Measurements from ENCODE around the gene HIBCH.

DNA sequence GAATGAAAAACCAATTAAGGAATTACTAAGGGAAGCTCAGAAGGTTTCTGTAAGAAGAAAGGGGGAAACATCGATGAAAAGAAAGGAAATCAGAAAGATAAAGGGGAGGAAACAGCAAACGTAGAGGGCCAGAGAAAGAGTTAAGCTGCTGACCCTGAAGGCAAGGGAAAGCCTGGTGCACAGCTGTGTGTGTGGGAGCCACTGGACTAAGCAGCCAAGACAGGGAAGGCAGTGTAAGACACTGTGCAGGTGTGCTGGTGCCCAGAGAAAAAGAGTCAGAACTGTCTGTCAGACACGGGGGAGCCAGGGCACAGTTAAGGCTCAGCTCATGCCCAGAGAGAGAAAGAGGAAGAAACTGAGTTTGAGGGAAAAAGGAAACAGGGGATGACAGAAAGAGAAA, 104.0 kb downstream of the HIBCH start:
- TF ChIP-seq MXI1 (IDR thresholded peaks at IDR 0.05; ENCODE audit: borderline replicate concordance, low read depth, low read length) = no peak
- TF ChIP-seq ZBTB21 (CRISPR knock-in tag; IDR thresholded peaks at IDR 0.05) = no peak
- TF ChIP-seq KDM5B (CRISPR knock-in tag; IDR thresholded peaks at IDR 0.05; ENCODE audit: borderline replicate concordance) = no peak
- TF ChIP-seq USF2 (IDR thresholded peaks at IDR 0.05; ENCODE audit: low read depth, low read length) = no peak
- no peak for TF ChIP-seq USF2 (CRISPR knock-in tag; IDR thresholded peaks at IDR 0.05; ENCODE audit: borderline replicate concordance)
- TF ChIP-seq, protein P1, sequence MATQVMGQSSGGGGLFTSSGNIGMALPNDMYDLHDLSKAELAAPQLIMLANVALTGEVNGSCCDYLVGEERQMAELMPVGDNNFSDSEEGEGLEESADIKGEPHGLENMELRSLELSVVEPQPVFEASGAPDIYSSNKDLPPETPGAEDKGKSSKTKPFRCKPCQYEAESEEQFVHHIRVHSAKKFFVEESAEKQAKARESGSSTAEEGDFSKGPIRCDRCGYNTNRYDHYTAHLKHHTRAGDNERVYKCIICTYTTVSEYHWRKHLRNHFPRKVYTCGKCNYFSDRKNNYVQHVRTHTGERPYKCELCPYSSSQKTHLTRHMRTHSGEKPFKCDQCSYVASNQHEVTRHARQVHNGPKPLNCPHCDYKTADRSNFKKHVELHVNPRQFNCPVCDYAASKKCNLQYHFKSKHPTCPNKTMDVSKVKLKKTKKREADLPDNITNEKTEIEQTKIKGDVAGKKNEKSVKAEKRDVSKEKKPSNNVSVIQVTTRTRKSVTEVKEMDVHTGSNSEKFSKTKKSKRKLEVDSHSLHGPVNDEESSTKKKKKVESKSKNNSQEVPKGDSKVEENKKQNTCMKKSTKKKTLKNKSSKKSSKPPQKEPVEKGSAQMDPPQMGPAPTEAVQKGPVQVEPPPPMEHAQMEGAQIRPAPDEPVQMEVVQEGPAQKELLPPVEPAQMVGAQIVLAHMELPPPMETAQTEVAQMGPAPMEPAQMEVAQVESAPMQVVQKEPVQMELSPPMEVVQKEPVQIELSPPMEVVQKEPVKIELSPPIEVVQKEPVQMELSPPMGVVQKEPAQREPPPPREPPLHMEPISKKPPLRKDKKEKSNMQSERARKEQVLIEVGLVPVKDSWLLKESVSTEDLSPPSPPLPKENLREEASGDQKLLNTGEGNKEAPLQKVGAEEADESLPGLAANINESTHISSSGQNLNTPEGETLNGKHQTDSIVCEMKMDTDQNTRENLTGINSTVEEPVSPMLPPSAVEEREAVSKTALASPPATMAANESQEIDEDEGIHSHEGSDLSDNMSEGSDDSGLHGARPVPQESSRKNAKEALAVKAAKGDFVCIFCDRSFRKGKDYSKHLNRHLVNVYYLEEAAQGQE (IDR thresholded peaks at IDR 0.05; ENCODE audit: borderline replicate concordance in 1 of 2, low read depth in 1 of 2, low read length in 2 of 2) = no peak
- TF ChIP-seq DNMT1 (CRISPR knock-in tag; IDR thresholded peaks at IDR 0.05) = no peak
- TF ChIP-seq MED13 (CRISPR knock-in tag; IDR thresholded peaks at IDR 0.05) = no peak
- TF ChIP-seq SNAPC5 (CRISPR knock-in tag; IDR thresholded peaks at IDR 0.05; ENCODE audit: borderline replicate concordance) = no peak
